ENCODE data around the gene TXLNB. TPM values are rescaled to one million over a fixed set of nuclear protein-coding genes. Genes with fewer than 3 reads are reported as not detected.

TXLNB gene
- total RNA-seq, 1 experiment from 2014 or later, result 0.15 TPM

GRCh38 chr6:139311831-139312230 lies 20.0 kb upstream of the TXLNB start:
- TF ChIP-seq ARID4B (CRISPR knock-in tag; IDR thresholded peaks at IDR 0.05; ENCODE audit: borderline replicate concordance), result no peak
- TF ChIP-seq GRHL2 (CRISPR knock-in tag; IDR thresholded peaks at IDR 0.05; ENCODE audit: insufficient replicate concordance, severe bottlenecking), result no peak
- no peak for TF ChIP-seq TEAD1 (CRISPR knock-in tag; IDR thresholded peaks at IDR 0.05)
- no peak for TF ChIP-seq HMGXB4 (CRISPR knock-in tag; IDR thresholded peaks at IDR 0.05)
- TF ChIP-seq ZNF232 (CRISPR knock-in tag; IDR thresholded peaks at IDR 0.05), result no peak
- no peak for TF ChIP-seq CBFB (CRISPR knock-in tag; IDR thresholded peaks at IDR 0.05; ENCODE audit: low read depth)
- no peak for TF ChIP-seq E2F1 (CRISPR knock-in tag; IDR thresholded peaks at IDR 0.05)
- TF ChIP-seq ZBTB43 (CRISPR knock-in tag; IDR thresholded peaks at IDR 0.05), result no peak
- no peak for TF ChIP-seq NFYB (CRISPR knock-in tag; conservative IDR thresholded peaks at IDR 0.05; ENCODE audit: low read depth)
- TF ChIP-seq USF2 (CRISPR knock-in tag; IDR thresholded peaks at IDR 0.05), result no peak
- no peak for TF ChIP-seq ZNF425 (CRISPR knock-in tag; conservative IDR thresholded peaks at IDR 0.05)
- no peak for TF ChIP-seq ZNF281 (CRISPR knock-in tag; IDR thresholded peaks at IDR 0.05)
- no peak for TF ChIP-seq IRF1 (CRISPR knock-in tag; IDR thresholded peaks at IDR 0.05)
- TF ChIP-seq TEAD4 (CRISPR knock-in tag; IDR thresholded peaks at IDR 0.05), result no peak
- ChIA-PET CTCF (interaction anchor here (2.7 kb wide), 1 partner anchor 53 kb away, joined by 12 read pairs; no protein-coding TSS in a partner anchor), POLR2A (no interaction called here)
- DNase-seq (ENCODE audit: low spot score), result no peak
- no peaks in the 10 kb centered on the region for H3K27me3 Mint-ChIP-seq (ENCODE audit: low read depth)
- no peak for ATAC-seq
- H3K4me1 Mint-ChIP-seq, result peaks cover 65% of the 10 kb centered on the region
- H3K36me3 Mint-ChIP-seq, result no peaks in the 10 kb centered on the region; the same call in 1 of the 2 replicates
- no peak overlapping the region for H3K4me3 Mint-ChIP-seq
- peak overlapping the region; percentile 99 for H3K27ac Mint-ChIP-seq
- no peaks in the 10 kb centered on the region for H3K9me3 Mint-ChIP-seq

All from WTC11 (cell line).